HG02588 (cell line): Measurements from ENCODE around the gene PTCD2.
"Not testable (repeated sequence)": the region's sequence is repeated elsewhere in the genome, so short reads cannot be mapped to it uniquely, and the experiment has no call there.

Experiments
- ATAC-seq: cut with Tn5 transposase; IDR thresholded peaks from one replicate; pipeline ENCODE4 v1.9.1; 2021; ENCODE audit warnings: mild to moderate bottlenecking, moderate library complexity; ENCODE audit not compliant: unreplicated experiment

The PTCD2 gene

DNA sequence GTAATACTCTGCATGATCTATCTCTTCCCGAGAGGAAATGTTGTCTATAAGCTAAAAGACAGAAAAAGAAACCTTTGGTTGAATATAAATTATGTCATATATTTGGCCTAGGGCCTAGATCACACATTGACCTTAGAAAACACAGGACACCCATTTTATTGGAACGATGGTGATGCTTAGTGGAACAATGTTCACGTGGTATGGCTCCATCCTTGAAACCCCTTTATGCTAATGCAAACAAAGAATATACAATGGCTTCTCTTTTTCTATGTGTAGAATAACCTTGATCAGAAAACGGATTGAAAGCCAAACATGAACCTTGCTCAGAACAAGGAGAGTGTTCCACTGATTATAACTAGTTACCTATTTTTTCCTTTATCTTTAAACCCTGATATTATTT, 24.6 kb upstream of the PTCD2 start:
- no peak for ATAC-seq

DNA sequence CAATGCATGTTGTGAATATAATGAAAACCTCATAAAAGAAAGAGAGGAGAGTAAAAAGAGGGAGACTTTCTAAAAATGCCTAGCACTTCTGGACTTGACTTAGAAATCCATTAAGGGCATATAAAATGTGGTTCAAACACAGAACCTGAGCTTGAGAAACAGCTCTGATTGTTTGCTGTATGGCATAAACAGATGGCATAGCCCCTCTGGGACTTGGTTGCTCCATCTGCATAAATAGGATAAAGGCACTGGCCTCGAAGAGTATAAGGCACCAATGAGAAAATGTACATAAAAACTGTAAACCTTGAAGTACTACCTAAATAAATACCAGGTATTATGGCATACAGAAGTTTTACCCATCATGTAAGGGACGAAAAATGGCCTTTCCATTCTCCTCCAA, 23.9 kb upstream of the PTCD2 start:
- no peak for ATAC-seq

DNA sequence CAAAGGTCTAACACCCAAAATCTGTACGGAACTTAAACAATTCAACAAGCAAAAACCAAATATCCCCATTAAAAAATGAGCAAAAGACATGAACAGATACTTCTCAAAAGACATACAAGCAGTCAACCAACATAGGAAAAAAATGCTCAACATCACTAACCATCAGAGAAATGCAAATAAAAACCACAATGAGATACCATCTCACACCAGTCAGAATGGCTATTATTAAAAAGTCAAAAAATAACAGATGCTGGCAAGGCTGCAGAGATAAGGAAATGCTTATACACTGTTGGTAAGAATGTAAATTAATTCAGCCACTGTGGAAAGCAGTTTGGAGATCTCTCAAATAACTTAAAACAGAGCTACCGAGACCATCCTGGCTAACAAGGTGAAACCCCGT, 22.0 kb upstream of the PTCD2 start:
- ATAC-seq = peak; percentile 28

DNA sequence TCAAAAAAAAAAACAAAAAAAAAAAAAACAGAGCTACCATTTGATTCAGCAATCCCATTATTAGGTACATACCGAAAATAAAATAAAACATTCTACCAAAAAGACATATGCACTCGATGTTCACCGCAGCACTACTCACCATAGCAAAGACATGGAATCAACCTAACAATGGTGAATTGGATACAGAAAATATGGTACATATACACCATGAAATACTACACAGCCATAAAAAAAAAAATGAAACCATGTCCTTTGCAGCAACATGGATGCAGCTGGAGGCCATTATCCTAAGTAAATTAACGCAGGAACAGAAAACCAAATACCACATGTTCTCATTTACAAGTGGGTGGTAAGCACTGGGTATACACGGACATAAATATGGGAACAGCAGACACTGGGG, 21.5 kb upstream of the PTCD2 start:
- ATAC-seq = no peak

DNA sequence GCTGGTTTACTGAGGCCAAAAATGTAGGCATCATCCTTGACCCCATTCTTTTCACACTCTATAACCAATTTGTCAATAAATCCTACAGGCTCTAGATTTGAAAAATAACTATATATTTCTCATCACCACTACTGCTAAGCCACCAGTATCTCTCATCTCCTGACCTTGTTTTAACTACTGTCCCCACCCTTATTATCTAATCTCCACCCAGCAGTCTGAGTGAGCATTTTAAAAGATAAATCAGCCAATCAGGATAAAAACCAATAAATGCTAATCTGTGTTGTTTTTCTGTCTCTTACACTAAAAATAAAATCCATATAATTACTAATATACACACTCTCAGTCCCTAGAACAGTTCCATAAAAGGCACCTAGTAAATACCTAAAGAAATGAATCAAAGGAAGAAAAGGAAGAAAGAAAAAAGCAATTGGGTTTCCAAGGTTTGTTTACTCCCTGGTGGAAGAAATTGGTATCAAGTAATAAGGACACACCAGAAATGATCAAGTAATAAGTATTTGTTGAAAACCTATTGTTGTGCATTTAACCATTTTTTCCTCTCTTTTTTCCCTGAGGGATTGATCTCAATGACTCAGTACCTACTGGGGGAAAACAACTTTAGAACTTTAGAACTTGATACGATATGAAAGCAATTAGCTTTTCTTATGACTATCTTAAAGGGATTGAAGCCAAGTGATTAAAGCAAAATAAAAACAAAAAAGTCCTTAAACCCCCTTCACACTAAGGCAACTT, 19.4 kb upstream of the PTCD2 start:
- ATAC-seq = no peak

DNA sequence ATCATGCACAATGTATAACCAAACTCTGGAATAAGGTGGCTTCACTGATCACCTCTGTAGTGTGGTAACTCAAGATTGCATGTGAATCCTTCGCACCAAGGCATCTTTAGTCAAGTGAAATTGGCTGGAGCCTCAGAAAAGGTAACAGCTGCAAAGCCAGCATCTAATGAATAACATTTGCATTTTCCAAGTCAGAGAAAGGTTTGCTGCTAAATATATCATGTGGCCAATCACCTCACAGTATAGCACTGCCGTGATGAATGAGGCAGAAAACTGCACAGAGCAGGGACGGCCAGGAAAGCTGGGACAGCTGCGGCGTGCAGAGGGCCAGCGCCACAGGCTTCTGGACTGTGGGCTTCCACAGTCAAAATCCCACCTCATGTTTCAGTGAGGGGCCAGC, 18.6 kb upstream of the PTCD2 start:
- peak; percentile 60 for ATAC-seq

DNA sequence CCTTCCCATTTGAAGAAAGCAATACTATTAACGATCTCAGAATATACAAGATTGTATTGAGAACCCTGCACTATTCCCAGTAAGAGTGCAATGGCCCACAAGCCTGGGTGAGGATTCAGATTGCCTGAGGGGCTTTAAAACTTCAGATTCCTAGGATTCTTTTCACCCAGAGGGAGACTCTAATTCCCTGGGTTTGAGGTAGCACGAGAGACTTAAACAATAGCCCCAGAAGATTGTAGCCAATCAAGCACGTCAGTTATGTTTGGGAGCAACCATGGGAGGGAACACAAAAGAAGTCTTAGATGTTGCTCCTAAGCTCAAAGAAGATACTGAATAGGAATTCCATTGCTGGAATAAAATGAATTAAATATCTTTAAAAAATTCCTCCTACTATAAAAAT, 18.0 kb upstream of the PTCD2 start:
- ATAC-seq = no peak

DNA sequence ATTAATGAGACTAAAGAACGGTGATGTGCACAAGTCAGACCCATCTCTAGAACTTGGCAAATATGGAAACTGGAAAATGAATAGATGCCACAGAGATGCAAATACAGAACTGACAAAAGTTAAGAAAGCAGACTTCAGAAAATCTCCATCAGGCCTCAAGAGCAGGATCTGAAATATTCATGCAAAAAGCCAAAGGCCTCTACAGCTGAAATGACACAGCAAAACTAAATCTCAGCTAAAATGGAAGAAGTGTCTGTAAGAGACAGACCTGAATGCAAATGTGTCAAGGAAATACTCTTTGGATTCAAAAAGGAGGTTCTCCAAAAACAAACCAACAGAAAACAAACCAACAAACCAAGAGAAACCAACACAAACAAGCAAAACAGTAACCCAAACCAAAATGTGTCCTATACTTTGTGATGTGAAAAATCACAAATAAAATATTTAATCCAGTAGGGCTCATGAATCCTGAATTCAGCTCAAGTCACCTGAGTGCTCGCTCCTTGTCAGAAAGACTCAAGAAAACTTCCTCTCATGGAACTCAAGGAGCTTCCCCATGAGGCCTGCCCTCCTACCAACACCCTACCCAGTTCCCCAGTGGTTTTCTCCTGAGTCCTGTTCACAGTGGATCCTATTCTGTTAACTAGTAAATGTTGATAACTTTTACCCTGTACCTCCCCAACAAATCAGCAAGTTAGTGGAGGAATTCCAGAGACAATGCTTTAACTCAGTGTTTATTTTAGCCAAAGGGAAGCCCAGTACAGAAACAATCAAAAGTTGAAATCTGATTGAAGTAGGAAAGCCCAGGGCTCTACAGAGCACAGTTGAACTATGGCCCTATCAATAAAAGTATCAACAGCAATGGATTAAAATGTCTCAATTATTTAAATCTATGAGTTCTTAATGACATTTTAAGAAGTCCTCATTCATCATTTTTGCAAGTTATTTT, 14.7 kb upstream of the PTCD2 start:
- no peak for ATAC-seq

DNA sequence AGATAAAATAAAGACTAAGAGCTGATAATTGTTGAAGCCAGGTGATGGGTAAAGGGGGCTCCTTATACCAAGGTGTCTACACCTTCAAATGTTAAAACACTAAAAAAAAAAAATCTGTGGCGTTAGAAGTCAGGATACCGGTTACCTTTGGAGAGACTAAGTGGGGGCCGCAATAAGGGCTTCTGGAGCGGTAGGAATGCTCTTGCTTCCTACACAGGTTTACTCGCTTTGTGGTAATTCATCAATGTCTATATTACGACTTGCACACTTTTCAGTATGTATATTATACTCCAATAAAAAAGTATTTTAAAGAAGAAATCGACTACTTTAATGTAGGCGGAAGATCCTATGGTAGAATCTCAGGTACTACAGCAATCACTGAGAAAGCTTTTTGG, 12.6 kb upstream of the PTCD2 start:
- no peak for ATAC-seq

DNA sequence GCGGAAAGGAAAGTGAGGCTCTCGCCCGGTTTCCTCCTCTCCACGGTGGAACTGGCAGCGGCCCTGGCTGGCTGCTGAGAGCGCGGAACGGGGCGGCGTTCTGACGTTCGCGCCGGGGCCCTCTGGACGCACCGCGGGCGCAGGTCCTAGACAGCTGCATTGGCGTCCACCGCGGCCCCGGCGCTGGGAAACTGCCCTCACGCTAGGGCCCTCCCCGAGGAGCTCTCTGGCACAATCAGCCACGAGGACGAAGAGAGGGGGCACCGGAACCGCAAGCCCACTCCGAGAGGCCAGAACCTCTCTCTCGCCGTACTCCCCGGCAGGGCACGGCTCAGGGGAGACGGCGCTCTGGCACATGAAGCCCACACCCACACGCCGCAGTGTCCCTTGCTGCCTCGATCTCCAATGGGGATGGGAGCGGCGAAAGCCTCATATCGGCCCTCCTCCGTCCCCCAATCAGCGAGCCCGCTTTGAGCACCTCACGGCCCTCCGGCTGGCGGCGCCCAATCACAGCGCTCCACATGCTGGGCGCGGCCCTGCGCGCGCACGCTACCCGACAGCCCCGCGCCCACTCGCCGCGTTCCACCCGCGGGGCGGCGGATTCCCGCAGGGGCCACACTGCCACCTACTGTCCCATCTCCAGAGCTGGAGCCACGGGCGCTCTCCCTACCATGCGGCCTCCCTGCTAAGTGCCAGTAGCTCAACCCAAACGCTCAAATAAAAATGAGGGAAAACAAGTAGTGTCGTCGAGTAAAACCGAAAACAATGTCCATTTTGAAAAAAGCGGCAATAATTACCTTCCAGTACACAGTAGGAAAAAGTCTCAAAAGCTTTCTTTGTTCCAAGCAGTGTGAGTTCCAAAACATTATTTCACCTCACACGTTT, 12.0 kb upstream of the PTCD2 start:
- ATAC-seq = peak; percentile 91

DNA sequence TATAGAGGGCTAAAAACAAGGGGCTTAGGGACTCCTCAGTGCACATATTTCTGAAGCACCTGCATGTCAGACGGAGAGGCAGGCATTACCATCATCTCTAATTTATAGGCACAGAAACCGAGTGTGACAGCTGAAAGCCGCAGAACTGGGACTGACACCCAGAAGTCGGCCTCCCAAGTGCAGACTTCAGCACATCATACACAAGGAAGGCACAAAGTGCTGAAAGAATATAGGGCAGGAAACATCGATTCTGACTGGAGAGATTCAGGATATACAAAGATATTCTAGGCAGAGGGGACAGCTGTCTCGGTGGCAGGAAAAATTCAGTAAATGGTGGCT, 11.4 kb upstream of the PTCD2 start:
- no peak for ATAC-seq

DNA sequence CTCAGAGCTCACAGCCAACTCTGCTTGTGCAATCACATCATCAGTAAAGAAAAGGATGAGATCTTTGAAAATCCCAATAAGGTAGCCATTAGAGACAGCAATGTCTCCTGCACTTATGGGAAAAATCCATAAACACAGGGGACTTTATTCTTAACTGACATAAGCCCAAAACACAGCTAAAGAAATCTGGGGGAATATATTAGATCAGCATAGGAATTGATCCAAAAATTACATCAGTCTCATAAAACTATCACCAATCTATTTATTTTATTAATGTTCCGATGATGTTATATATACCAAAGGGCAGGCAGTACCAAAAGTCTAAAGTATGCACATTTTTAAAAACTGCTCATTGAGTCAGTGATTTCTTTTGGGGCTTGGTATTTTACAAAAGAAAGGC, 7.0 kb upstream of the PTCD2 start:
- ATAC-seq = no peak

DNA sequence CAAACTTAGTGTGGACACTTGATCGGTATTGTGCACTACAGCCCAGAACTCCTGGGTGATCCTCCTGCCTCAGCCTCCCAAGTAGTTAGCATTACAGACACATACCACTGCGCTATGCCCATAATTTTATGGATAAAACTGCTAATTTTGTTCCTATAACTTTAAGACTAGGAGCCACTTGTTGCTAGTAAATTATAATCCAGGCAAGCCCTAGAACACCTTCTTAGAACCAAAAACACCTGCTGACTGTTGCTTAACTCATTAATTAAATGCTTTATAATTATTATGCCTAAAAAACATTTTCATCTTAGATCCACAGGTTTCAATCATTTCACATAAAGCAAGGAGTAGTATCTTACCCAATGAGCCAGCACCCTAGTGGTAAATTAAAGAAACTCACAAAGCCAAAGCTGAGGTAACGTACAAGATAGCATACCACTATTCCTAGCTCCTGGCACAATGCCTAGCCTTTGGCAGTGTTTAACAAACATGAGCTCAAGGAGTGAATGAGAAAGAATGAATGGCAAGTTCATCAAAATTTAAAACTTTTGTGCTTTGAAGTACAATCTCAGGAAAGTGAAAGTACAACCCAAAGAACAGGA, 5.5 kb upstream of the PTCD2 start:
- no peak for ATAC-seq

DNA sequence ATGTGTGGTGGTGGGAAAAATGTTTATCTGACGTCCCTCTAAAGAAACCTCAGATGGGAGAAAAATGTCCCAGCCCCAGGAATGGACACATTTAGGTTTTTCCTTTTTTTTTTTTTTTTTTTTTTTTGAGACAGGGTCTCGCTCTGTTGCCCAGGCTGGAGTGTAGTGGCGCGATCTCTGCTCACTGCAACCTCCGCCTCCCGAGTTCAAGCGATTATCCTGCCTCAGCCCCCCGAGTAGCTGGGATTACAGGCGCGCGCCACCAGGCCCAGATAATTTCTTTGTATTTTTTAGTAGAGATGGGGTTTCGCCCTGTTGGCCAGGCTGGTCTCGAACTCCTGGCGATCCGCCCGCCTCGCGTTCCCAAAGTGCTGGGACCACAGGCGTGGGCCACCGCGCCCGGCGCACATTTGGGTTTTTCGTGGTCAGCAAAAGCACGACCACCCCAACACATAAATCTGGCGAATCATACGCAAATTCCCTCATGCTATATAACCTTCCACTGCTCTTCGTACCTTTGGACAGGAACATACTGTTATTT, 668 bp upstream of the PTCD2 start:
- not testable (repeated sequence) for ATAC-seq

DNA sequence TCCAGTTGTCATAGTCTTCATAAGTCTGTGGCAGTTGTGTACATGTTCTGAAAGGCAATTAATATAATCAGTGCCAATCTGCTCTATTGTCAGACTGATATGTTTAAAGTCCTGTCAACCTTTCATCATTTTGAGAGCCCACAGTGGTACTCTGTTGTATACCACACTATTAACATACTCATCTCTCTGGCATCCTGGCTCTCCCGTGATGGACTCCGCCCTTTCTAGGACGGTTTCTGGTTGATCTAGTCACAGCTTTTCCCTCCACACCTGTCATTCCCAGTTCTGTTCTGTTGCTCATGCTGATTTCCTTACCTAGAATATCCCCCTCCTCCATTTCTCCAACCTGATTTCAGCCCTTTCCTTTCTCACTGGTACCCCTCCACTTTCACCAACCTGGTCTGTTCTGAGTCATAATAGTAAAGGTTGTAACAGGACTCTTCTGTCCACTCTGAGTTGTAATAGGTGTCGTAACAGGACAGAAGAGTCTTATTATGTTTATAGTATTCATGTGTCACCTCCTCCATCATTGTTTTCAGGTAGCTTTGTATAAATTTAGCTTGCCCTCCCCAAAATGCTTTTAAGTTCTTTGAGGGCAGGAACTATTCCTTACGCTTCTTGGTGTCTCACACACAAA, 4.1 kb downstream of the PTCD2 start:
- no peak for ATAC-seq

DNA sequence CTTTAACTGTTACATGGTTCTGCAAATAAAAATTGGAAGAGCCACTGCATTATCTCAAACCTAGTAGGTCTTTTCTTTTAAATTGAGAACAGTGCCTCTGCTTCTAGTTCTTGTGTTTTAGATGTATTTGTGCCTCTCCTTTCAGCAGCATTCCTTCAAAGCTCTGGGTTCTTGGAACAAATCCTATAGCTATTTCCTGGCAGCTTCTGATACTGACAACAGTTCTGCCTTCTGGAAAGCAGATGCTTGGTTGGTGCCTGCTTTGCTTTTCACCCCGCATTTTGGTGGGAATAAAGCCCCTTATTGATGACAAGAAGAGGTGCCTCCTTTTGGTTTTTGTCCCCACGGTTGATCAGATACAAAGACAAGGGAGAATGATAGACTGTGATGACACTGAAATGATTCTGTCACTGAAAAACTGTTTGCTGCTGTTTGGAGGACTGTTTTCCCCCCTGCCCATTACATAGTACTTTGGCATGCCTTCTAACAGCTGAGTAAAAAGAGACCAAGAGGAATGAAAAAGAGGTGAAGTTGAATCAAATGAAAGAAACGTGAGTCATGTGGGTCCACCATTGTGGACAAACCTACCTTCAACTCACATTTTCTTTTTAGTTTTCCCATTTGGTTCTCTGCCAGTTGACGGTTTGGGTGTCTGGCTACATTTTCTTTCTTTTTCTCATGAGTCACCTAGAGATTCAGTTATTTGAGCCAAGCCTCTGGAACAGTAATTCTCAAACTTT, 5.6 kb downstream of the PTCD2 start:
- no peak for ATAC-seq

DNA sequence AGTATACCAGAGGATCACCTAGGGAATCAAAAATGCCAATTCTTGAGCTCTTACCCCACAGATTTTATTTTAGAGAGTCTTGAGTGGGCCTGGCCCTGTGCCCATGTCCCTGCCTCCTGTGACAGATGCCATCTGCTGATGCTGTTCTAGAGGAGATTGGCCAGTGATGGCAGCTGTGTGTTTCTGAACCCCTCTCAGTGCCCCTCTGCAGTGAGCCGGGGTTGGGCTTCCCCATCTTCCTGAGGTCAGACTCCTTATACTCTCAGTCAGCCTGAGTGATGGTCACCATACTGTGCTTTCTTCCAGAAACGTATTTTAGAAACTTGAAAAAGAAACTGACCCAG, 6.1 kb downstream of the PTCD2 start:
- no peak for ATAC-seq

DNA sequence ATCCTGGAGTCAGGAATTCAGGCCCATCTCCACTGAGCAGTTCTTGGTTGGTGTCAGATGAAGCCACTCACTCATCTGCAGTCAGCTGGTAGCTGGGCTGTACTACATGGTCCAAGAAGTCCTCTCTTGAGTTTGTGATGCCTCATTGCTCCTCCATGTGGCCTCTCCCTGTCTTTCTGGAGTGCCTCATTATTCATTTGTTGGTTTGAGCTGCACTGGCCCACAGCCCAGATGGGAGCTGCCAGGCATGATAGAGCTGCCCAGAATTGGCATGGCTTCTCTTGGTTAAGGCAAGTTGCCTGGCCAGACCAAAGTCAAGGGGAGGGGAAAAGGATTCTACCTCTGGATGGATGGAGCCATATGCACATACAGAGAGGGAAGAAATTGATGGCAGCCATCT, 8.0 kb downstream of the PTCD2 start:
- ATAC-seq = no peak

DNA sequence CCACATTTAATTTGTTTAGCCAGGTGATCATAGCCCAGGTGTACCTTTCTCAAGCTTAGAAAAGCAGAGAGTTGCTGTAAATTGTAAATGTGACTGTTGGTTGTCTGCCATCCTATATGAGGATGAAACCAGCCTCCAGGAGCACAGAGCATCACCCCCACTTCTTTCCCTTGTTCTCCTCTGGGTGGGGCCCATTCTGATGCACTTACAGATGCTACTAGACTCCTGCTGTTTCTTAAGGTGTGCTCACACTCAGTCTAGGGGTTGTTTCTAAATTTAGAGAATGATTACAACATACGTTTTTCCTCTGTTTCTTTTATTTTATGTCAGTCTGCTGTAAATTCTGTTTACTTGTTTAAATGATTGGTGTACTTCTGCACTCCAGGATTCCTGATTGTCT, 10.5 kb downstream of the PTCD2 start:
- no peak for ATAC-seq

DNA sequence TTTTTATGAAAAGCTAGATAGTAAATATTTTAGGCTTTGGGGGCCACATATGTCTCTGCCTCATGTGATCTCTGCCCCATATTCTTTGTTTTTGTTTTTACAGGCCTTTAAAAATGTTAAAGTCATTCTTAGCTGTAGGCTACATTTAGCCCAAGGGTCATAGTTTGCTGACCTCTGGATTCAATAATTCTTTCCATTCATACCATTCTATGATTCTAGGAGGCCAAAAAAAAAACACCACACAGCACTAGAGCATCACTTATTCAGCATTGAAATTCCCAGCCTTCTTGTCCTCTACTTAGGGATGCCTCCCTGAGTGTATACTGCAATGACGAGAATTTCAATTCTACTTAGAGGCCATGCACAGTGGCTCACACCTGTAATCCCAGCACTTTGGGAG, 17.0 kb downstream of the PTCD2 start:
- no peak for ATAC-seq
